Vagina (tissue), 2 donors: Measurements from ENCODE around the gene BBIP1.

ENCODE experiments used
- POLR2A ChIP-seq, 2 donors: fragments of 450-650 bp; IDR thresholded peaks; one replicate each; pipeline ENCODE4 v1.6.1; 2017; ENCODE audit warnings: antibody characterized with exemption in 2 of 2, mild to moderate bottlenecking in 2 of 2, moderate library complexity in 2 of 2
- POLR2AphosphoS5 ChIP-seq, 2 donors: sonication (generic); formaldehyde crosslinking; IDR thresholded peaks; one replicate each; pipeline ENCODE4 v1.9.0; 2017; ENCODE audit warnings: antibody characterized with exemption in 2 of 2, mild to moderate bottlenecking in 2 of 2, low read depth in 1 of 2; ENCODE audit not compliant: insufficient read depth in 1 of 2
- TF ChIP-seq, protein P1 (sequence below), 3 experiments: fragments of 450-650 bp in 2 of 3; fragments of 200-600 bp in 1 of 3; sonication (generic) in 1 of 3; IDR thresholded peaks; one replicate each; pipeline ENCODE4 v1.5.1; 2017 to 2019; ENCODE audit warnings: antibody characterized with exemption in 3 of 3, mild to moderate bottlenecking in 2 of 3, moderate library complexity in 2 of 3

DNA sequence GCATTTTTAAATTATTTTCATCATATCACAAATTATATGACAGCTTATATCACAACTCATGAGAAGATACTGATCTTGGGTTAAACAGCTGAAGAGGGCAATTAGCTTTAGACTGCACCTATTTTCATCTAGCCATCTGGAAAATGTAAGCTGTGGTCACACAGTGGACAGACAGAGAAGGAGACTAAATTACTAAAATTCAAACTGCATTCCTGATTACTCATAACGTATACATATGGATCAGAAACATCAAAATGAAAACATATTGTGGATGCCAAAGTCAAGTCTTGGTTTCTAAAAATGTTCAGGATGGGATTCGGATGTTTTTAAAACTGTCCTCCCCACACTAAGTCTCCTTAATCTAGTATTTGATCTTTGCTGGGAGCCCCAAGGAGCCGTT lies 6.6 kb downstream of the BBIP1 start:
- TF ChIP-seq, protein P1, sequence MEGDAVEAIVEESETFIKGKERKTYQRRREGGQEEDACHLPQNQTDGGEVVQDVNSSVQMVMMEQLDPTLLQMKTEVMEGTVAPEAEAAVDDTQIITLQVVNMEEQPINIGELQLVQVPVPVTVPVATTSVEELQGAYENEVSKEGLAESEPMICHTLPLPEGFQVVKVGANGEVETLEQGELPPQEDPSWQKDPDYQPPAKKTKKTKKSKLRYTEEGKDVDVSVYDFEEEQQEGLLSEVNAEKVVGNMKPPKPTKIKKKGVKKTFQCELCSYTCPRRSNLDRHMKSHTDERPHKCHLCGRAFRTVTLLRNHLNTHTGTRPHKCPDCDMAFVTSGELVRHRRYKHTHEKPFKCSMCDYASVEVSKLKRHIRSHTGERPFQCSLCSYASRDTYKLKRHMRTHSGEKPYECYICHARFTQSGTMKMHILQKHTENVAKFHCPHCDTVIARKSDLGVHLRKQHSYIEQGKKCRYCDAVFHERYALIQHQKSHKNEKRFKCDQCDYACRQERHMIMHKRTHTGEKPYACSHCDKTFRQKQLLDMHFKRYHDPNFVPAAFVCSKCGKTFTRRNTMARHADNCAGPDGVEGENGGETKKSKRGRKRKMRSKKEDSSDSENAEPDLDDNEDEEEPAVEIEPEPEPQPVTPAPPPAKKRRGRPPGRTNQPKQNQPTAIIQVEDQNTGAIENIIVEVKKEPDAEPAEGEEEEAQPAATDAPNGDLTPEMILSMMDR (IDR thresholded peaks at IDR 0.05): no peak
- TF ChIP-seq POLR2A (IDR thresholded peaks at IDR 0.05) (no peak), POLR2AphosphoS5 (IDR thresholded peaks at IDR 0.05; ENCODE audit: insufficient read depth in 1 of 2, low read depth in 1 of 2) (no peak)
